ENCODE data around the gene OR10G3. TPM values are rescaled to one million over a fixed set of nuclear protein-coding genes. Genes with fewer than 3 reads are reported as not detected.
"Not testable (repeated sequence)": the region's sequence is repeated elsewhere in the genome, so short reads cannot be mapped to it uniquely, and the experiment has no call there.

OR10G3 gene
- total RNA-seq, 2 experiments from 2014 or later = not detected

DNA sequence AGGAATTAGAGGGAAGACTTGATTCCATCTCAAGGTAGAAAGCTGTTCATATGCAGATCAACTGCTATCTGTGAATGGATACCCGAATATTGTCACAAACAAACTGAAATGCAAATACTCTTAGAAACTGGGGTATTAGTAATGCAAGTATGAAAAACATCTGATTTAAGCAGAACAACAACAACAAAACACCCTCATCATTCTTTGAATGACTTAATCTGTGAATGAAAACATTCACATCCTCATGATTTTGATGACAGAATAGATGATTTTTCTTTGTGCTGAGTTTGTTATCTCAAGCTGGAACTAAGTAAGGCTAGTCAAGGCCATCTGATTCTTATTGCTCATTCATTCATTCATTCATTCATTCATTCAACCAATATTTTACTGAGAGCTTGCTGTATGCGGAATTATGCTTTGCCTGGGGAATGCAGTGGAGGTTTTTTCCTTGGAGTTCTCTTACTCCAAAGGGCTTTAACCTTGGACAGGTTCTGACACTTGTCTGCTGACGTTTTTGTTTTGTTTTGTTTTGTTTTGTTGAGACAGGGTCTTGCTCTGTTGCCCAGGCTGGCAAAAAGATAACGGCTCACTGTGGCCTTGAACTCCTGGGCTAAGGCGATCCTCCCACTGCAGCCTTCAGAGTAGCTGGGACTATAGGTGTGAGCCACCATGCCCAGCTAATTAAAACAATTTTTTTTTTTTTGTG, 23.3 kb downstream of the OR10G3 start:
- Histone ChIP-seq H3K4me1 (ENCODE audit: insufficient read depth, low read length, poor library complexity, severe bottlenecking) (peaks cover 6% of the 10 kb centered on the region), H3K79me2 (ENCODE audit: insufficient read depth, low read depth, low read length) (no peaks in the 10 kb centered on the region), H3K4me2 (ENCODE audit: low read length) (no peak overlapping the region), H4K20me1 (ENCODE audit: insufficient read depth, low read length) (no peaks in the 10 kb centered on the region), H3K9me3 (ENCODE audit: low read length) (no peaks in the 10 kb centered on the region), H3K36me3 (ENCODE audit: insufficient read depth, low read length) (no peaks in the 10 kb centered on the region), H3K27ac (ENCODE audit: low read depth, low read length, poor library complexity, severe bottlenecking) (no peak overlapping the region), H2AFZ (ENCODE audit: low read length) (peak overlapping the region; percentile 5; the same call in 1 of the 2 replicates), H3K4me3 (ENCODE audit: low read depth, low read length, poor library complexity, severe bottlenecking) (no peak overlapping the region), H3K9me2 (ENCODE audit: insufficient read depth, low read length) (no peaks in the 10 kb centered on the region)
- POLR2A ChIA-PET = interaction anchor here (0.6 to 2.0 kb wide), 16 partner anchors 12 to 1886 kb away, joined by 3 to 8 read pairs (median 3); partner anchors contain the start of genes RAB2B and TOX4
- no peak for TF ChIP-seq EZH2phosphoT487 (IDR thresholded peaks at IDR 0.05; ENCODE audit: borderline replicate concordance, low read depth, low read length)
- TF ChIP-seq, protein P1, sequence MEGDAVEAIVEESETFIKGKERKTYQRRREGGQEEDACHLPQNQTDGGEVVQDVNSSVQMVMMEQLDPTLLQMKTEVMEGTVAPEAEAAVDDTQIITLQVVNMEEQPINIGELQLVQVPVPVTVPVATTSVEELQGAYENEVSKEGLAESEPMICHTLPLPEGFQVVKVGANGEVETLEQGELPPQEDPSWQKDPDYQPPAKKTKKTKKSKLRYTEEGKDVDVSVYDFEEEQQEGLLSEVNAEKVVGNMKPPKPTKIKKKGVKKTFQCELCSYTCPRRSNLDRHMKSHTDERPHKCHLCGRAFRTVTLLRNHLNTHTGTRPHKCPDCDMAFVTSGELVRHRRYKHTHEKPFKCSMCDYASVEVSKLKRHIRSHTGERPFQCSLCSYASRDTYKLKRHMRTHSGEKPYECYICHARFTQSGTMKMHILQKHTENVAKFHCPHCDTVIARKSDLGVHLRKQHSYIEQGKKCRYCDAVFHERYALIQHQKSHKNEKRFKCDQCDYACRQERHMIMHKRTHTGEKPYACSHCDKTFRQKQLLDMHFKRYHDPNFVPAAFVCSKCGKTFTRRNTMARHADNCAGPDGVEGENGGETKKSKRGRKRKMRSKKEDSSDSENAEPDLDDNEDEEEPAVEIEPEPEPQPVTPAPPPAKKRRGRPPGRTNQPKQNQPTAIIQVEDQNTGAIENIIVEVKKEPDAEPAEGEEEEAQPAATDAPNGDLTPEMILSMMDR (conservative IDR thresholded peaks at IDR 0.05; ENCODE audit: low read length) = no peak
- BruUV-seq (replicated peaks) = no TSS peak
- DNase-seq (ENCODE audit: low spot score) = no peak
- CTCF ChIA-PET (ENCODE audit: unreplicated experiment) = interaction anchor here (1.0 kb wide), 2 partner anchors 58 to 61 kb away, joined by 4 to 5 read pairs; no protein-coding TSS in a partner anchor
- intact Hi-C loops (cut with micrococcal nuclease; ENCODE audit: unreplicated experiment) = loop anchor here (1.0 kb wide), 2 partner anchors 58 to 100 kb away; partner anchors contain the start of gene CHD8

DNA sequence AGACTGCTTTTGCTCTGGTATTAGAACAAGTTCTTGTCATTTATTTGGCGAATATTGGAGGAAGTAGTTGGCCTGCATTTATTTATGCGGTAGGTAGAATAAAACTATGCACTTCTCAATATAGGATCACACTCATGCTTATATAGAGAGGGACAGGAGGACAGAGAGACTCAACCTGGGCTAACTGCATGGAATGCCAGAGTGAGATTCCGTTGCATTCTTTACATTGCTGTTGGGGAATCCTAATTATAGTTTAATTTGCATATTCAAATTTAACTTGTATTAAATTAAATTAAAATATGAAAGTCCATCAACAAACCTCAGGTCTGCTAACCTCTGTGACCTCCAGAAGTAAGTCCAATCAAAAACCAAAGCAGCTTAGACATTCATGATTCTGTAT, 26.6 kb downstream of the OR10G3 start:
- Histone ChIP-seq H3K4me1 (ENCODE audit: insufficient read depth, low read length, poor library complexity, severe bottlenecking) (peaks cover 6% of the 10 kb centered on the region), H3K9me2 (ENCODE audit: insufficient read depth, low read length) (no peaks in the 10 kb centered on the region), H2AFZ (ENCODE audit: low read length) (no peak overlapping the region), H3K9me3 (ENCODE audit: low read length) (no peaks in the 10 kb centered on the region), H3K4me3 (ENCODE audit: low read depth, low read length, poor library complexity, severe bottlenecking) (no peak overlapping the region), H3K36me3 (ENCODE audit: insufficient read depth, low read length) (no peaks in the 10 kb centered on the region), H3K4me2 (ENCODE audit: low read length) (no peak overlapping the region), H3K79me2 (ENCODE audit: insufficient read depth, low read depth, low read length) (no peaks in the 10 kb centered on the region), H3K27ac (ENCODE audit: low read depth, low read length, poor library complexity, severe bottlenecking) (no peak overlapping the region), H4K20me1 (ENCODE audit: insufficient read depth, low read length) (no peaks in the 10 kb centered on the region)
- ChIA-PET POLR2A (interaction anchor here (1.8 kb wide), 1 partner anchor 27 kb away, joined by 11 read pairs; the partner anchor contains the start of gene SALL2), CTCF (ENCODE audit: unreplicated experiment) (no interaction called here)
- TF ChIP-seq EZH2phosphoT487 (IDR thresholded peaks at IDR 0.05; ENCODE audit: borderline replicate concordance, low read depth, low read length) = no peak
- TF ChIP-seq, protein P1 (conservative IDR thresholded peaks at IDR 0.05; ENCODE audit: low read length) = no peak
- no TSS peak for BruUV-seq (replicated peaks)
- intact Hi-C loops (cut with micrococcal nuclease; ENCODE audit: unreplicated experiment) = no loop called here
- DNase-seq (ENCODE audit: low spot score) = no peak

DNA sequence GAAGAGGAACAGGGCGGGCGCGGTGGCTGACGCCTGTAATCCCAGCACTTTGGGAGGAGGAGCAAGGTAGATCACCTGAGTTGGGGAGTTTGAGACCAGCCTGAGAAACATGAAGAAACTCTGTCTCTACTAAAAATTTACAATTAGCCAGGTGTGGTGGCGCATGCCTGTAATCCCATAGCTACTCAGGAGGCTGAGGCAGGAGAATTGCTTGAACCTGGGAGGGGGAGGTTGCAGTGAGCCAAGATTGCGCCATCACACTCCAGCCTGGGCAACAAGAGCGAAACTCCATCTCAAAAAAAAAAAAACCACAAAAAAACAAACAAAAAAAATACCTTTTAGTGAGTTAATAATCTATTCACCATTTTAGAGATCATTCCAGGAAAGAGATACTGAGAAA, 35.3 kb downstream of the OR10G3 start:
- H4K20me1 ChIP-seq (ENCODE audit: insufficient read depth, low read length); H3K9me3 ChIP-seq (ENCODE audit: low read length); H3K27ac ChIP-seq (ENCODE audit: low read depth, low read length, poor library complexity, severe bottlenecking); CTCF ChIA-PET (ENCODE audit: unreplicated experiment); H3K36me3 ChIP-seq (ENCODE audit: insufficient read depth, low read length); BruUV-seq (replicated peaks); DNase-seq (ENCODE audit: low spot score); H2AFZ ChIP-seq (ENCODE audit: low read length); intact Hi-C loops (cut with micrococcal nuclease; ENCODE audit: unreplicated experiment); H3K79me2 ChIP-seq (ENCODE audit: insufficient read depth, low read depth, low read length); H3K9me2 ChIP-seq (ENCODE audit: insufficient read depth, low read length); H3K4me2 ChIP-seq (ENCODE audit: low read length); H3K4me3 ChIP-seq (ENCODE audit: low read depth, low read length, poor library complexity, severe bottlenecking): not testable (repeated sequence)
- POLR2A ChIA-PET = interaction anchor here (0.6 kb wide), 1 partner anchor 13 kb away, joined by 5 read pairs; no protein-coding TSS in a partner anchor
- H3K4me1 ChIP-seq (ENCODE audit: insufficient read depth, low read length, poor library complexity, severe bottlenecking) = peaks cover 17% of the 10 kb centered on the region
